ENCODE data around the gene IQGAP2. TPM values are rescaled to one million over a fixed set of nuclear protein-coding genes. Genes with fewer than 3 reads are reported as not detected.

The IQGAP2 gene
- total RNA-seq, 1 experiment from 2014 or later: not detected

- TF ChIP-seq EZH2phosphoT487 (IDR thresholded peaks at IDR 0.05; ENCODE audit: borderline replicate concordance, low read length): no peak
- TF ChIP-seq, protein P1, sequence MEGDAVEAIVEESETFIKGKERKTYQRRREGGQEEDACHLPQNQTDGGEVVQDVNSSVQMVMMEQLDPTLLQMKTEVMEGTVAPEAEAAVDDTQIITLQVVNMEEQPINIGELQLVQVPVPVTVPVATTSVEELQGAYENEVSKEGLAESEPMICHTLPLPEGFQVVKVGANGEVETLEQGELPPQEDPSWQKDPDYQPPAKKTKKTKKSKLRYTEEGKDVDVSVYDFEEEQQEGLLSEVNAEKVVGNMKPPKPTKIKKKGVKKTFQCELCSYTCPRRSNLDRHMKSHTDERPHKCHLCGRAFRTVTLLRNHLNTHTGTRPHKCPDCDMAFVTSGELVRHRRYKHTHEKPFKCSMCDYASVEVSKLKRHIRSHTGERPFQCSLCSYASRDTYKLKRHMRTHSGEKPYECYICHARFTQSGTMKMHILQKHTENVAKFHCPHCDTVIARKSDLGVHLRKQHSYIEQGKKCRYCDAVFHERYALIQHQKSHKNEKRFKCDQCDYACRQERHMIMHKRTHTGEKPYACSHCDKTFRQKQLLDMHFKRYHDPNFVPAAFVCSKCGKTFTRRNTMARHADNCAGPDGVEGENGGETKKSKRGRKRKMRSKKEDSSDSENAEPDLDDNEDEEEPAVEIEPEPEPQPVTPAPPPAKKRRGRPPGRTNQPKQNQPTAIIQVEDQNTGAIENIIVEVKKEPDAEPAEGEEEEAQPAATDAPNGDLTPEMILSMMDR (conservative IDR thresholded peaks at IDR 0.05; ENCODE audit: low read depth, low read length): no peak
- Histone ChIP-seq H3K9ac (ENCODE audit: low read length) (no peak overlapping the region), H3K36me3 (ENCODE audit: low read depth, low read length) (peaks cover 7% of the 10 kb centered on the region; the same call in 1 of the 2 replicates), H3K79me2 (ENCODE audit: low read length) (0 out of 2 replicates have a peak, but pooled peaks cover 5% of the 10 kb centered on the region), H3K4me2 (ENCODE audit: low read length) (no peak overlapping the region), H2AFZ (ENCODE audit: low read length) (no peak overlapping the region), H3K9me2 (replicated peaks; ENCODE audit: low read length) (no peaks in the 10 kb centered on the region), H3K4me1 (ENCODE audit: insufficient read depth, low read length) (no peaks in the 10 kb centered on the region), H3K27me3 (ENCODE audit: low read length) (no peaks in the 10 kb centered on the region), H3F3A (ENCODE audit: low read length, unreplicated experiment) (no peaks in the 10 kb centered on the region), H4K20me1 (ENCODE audit: low read length) (no peaks in the 10 kb centered on the region), H3K27ac (ENCODE audit: low read length) (no peak overlapping the region), H3K9me3 (ENCODE audit: low read length) (peaks cover 6% of the 10 kb centered on the region; the same call in 1 of the 2 replicates), H3K4me3 (ENCODE audit: low read length) (no peak overlapping the region)
- no TSS peak for BruUV-seq (replicated peaks)
- ATAC-seq (no peak), DNase-seq (no peak)
- intact Hi-C loops (cut with micrococcal nuclease): no loop called here
- POLR2A ChIA-PET (ENCODE audit: unreplicated experiment): no interaction called here
- CTCF ChIA-PET: no interaction called here
Measured at GRCh38 chr5:76724871-76725270, 321.8 kb downstream of the IQGAP2 start.

DNA sequence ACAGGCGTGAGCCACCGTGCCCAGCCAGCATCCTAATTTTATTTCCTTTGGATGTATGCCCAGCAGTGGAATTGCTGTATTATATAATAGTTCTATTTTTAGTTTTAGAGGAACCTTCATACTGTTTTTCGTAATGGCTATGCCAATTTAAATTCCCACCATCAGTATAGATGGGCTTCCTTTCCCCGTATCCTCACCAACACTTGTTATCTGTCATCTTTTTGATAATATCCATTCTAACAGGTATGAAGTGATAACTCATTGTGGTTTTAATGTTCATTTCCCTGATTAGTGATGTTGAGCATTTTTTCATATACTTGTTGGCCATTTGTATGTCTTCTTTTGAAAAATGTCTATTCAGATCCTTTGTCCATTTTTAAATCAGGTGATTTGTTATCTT is 325.9 kb downstream of the IQGAP2 start:
- H3K9ac ChIP-seq (ENCODE audit: low read length): no peak overlapping the region

More for the DNA sequence above, 325.9 kb downstream of the IQGAP2 start:
- no peaks in the 10 kb centered on the region for H3K79me2 ChIP-seq (ENCODE audit: low read length)
- no peak overlapping the region for H3K4me3 ChIP-seq (ENCODE audit: low read length)
- H3F3A ChIP-seq (ENCODE audit: low read length, unreplicated experiment): no peaks in the 10 kb centered on the region
- no peaks in the 10 kb centered on the region for H3K27me3 ChIP-seq (ENCODE audit: low read length)
- TF ChIP-seq EZH2 (IDR thresholded peaks at IDR 0.05; ENCODE audit: low read length, unreplicated experiment) (no peak), EZH2phosphoT487 (IDR thresholded peaks at IDR 0.05; ENCODE audit: borderline replicate concordance, low read length) (no peak)
- TF ChIP-seq, protein P1 (conservative IDR thresholded peaks at IDR 0.05; ENCODE audit: low read depth, low read length): no peak
- no peak overlapping the region for H3K4me2 ChIP-seq (ENCODE audit: low read length)
- no peaks in the 10 kb centered on the region for H3K9me2 ChIP-seq (replicated peaks; ENCODE audit: low read length)
- intact Hi-C loops (cut with micrococcal nuclease): no loop called here
- H2AFZ ChIP-seq (ENCODE audit: low read length): no peak overlapping the region
- DNase-seq (no peak), ATAC-seq (no peak)
- H4K20me1 ChIP-seq (ENCODE audit: low read length): no peaks in the 10 kb centered on the region
- BruUV-seq (replicated peaks): no TSS peak
- H3K4me1 ChIP-seq (ENCODE audit: insufficient read depth, low read length): no peaks in the 10 kb centered on the region
- POLR2A ChIA-PET (ENCODE audit: unreplicated experiment): no interaction called here
- CTCF ChIA-PET: no interaction called here
- peaks cover 6% of the 10 kb centered on the region; the same call in 1 of the 2 replicates for H3K9me3 ChIP-seq (ENCODE audit: low read length)
- H3K36me3 ChIP-seq (ENCODE audit: low read depth, low read length): peaks cover 7% of the 10 kb centered on the region; the same call in 1 of the 2 replicates
- H3K27ac ChIP-seq (ENCODE audit: low read length): no peak overlapping the region

Data from PC-3 (cell line).